IMR-90 (cell line): ENCODE measurements around the gene ADCK1. TPM values are rescaled to one million over a fixed set of nuclear protein-coding genes. Genes with fewer than 3 reads are reported as not detected.

Source experiments
- ATAC-seq: fragments of 200-7000 bp; cut with Tn5 transposase; 2 replicates; pipeline ENCODE4 v1.9.1; 2020; ENCODE audit warnings: low read depth, mild to moderate bottlenecking, moderate library complexity
- BruUV-seq: library from RNA; stranded (reverse); fragments of 400-500 nt; replicated peaks from 2 replicates; lab custom pipeline; 2021; lab: Mats Ljungman, UMichigan
- CTCF ChIA-PET: fragments of 300-600 bp; formaldehyde crosslinking; extraction: SDS; loops from one replicate; lab custom pipeline; 2021; ENCODE audit warnings: antibody characterized with exemption; lab: Yijun Ruan, JAX
- POLR2A ChIA-PET: fragments of 300-600 bp; sonication (Branson Sonifier 250); formaldehyde crosslinking; loops from one replicate; lab custom pipeline; 2022; ENCODE audit warnings: antibody characterized with exemption; ENCODE audit not compliant: unreplicated experiment; lab: Charles Lee
- DNase-seq: peaks from one replicate; pipeline ENCODE4 v3.0.0; 2013
- H2AFZ ChIP-seq: replicated peaks from 2 replicates; pipeline ENCODE3; 2013; ENCODE audit warnings: low read length, mild to moderate bottlenecking; ENCODE audit not compliant: poor library complexity
- H2AK5ac ChIP-seq: 2 replicates; pipeline ENCODE4 v1.6.1; 2013; ENCODE audit warnings: low read depth, low read length, inconsistent platforms
- H2AK9ac ChIP-seq: replicated peaks from 2 replicates; pipeline ENCODE3; 2013; ENCODE audit warnings: mild to moderate bottlenecking, low read depth, low read length, moderate library complexity; ENCODE audit not compliant: poor library complexity
- H2BK120ac ChIP-seq: 2 replicates; pipeline ENCODE4 v1.6.1; 2013; ENCODE audit warnings: low read depth, low read length, inconsistent platforms
- H2BK15ac ChIP-seq: 3 replicates; pipeline ENCODE4 v1.6.1; 2013; ENCODE audit warnings: low read depth, low read length, inconsistent platforms
- H2BK20ac ChIP-seq: 2 replicates; pipeline ENCODE4 v1.6.1; 2013; ENCODE audit warnings: low read depth, mild to moderate bottlenecking, inconsistent platforms, low read length, moderate library complexity
- H2BK5ac ChIP-seq: 2 replicates; pipeline ENCODE4 v1.6.1; 2013; ENCODE audit warnings: mild to moderate bottlenecking, low read depth, low read length, inconsistent platforms; ENCODE audit not compliant: poor library complexity, severe bottlenecking
- H3K14ac ChIP-seq: replicated peaks from 2 replicates; pipeline ENCODE4 v1.6.1; 2013; ENCODE audit warnings: low read depth, low read length, inconsistent platforms
- H3K18ac ChIP-seq: 2 replicates; pipeline ENCODE4 v1.6.1; 2013; ENCODE audit warnings: low read depth, low read length, control low read depth
- H3K23ac ChIP-seq: 2 replicates; pipeline ENCODE4 v1.6.1; 2013; ENCODE audit warnings: low read depth, low read length, inconsistent platforms
- H3K27ac ChIP-seq: 2 replicates; pipeline ENCODE4 v1.5.1; 2013; ENCODE audit warnings: mild to moderate bottlenecking, control low read depth, low read length; ENCODE audit not compliant: insufficient read depth
- H3K27me3 ChIP-seq: 2 replicates; pipeline ENCODE4 v1.6.1; 2013; ENCODE audit warnings: low read length; ENCODE audit not compliant: control insufficient read depth, insufficient read depth
- H3K36me3 ChIP-seq: 2 replicates; pipeline ENCODE4 v1.6.1; 2013; ENCODE audit warnings: low read length, mixed read lengths; ENCODE audit not compliant: control insufficient read depth, insufficient read depth
- H3K4ac ChIP-seq: 2 replicates; pipeline ENCODE4 v1.6.1; 2013; ENCODE audit warnings: low read depth, low read length, inconsistent platforms
- H3K4me1 ChIP-seq: 2 replicates; pipeline ENCODE4 v1.6.1; 2013; ENCODE audit warnings: low read length, mixed read lengths; ENCODE audit not compliant: control insufficient read depth, insufficient read depth
- H3K4me2 ChIP-seq: 2 replicates; pipeline ENCODE4 v1.6.1; 2013; ENCODE audit warnings: low read depth, mild to moderate bottlenecking, control low read depth, low read length, moderate library complexity
- H3K4me3 ChIP-seq: 2 replicates; pipeline ENCODE4 v1.5.1; 2013; ENCODE audit warnings: low read depth, mild to moderate bottlenecking, control low read depth, low read length, moderate library complexity; ENCODE audit not compliant: insufficient read depth
- H3K56ac ChIP-seq: 2 replicates; pipeline ENCODE4 v1.6.1; 2013; ENCODE audit warnings: low read length, inconsistent platforms; ENCODE audit not compliant: insufficient read depth; ENCODE audit errors: extremely low read depth
- H3K79me1 ChIP-seq, 2 experiments: 2 replicates each; pipeline ENCODE4 v1.6.1; 2013; ENCODE audit warnings: low read length in 2 of 2, inconsistent platforms in 1 of 2, low read depth in 1 of 2
- H3K9ac ChIP-seq: 2 replicates; pipeline ENCODE4 v1.6.1; 2013; ENCODE audit warnings: low read depth, low read length, control low read depth
- H3K9me1 ChIP-seq: 2 replicates; pipeline ENCODE4 v1.6.1; 2013; ENCODE audit warnings: low read length, inconsistent platforms; ENCODE audit not compliant: insufficient read depth
- H3K9me3 ChIP-seq: 2 replicates; pipeline ENCODE4 v1.6.1; 2013; ENCODE audit warnings: low read length; ENCODE audit not compliant: control insufficient read depth, insufficient read depth
- H4K20me1 ChIP-seq: 2 replicates; pipeline ENCODE4 v1.6.1; 2013; ENCODE audit warnings: low read length, inconsistent platforms; ENCODE audit not compliant: insufficient read depth
- H4K5ac ChIP-seq: 2 replicates; pipeline ENCODE4 v1.6.1; 2013; ENCODE audit warnings: mild to moderate bottlenecking, low read depth, low read length, control low read depth
- H4K8ac ChIP-seq, 2 experiments: 2 replicates each; pipeline ENCODE4 v1.6.1; 2013; ENCODE audit warnings: low read depth in 2 of 2, low read length in 2 of 2, control low read depth in 1 of 2, inconsistent platforms in 1 of 2
- H4K91ac ChIP-seq: 2 replicates; pipeline ENCODE4 v1.6.1; 2013; ENCODE audit warnings: low read depth, low read length, inconsistent platforms; ENCODE audit not compliant: insufficient read depth
- BHLHE40 ChIP-seq: fragments of 150-350 bp; IDR thresholded peaks from 2 replicates; pipeline ENCODE4 v1.6.1; 2016; ENCODE audit warnings: mild to moderate bottlenecking, low read depth, low read length
- CEBPB ChIP-seq: IDR thresholded peaks from 2 replicates; pipeline ENCODE4 v1.6.1; 2012; ENCODE audit warnings: low read depth, low read length, improper control_type of control experiment
- FOS ChIP-seq: fragments of 150-350 bp; IDR thresholded peaks from 2 replicates; pipeline ENCODE4 v1.6.1; 2016; ENCODE audit warnings: low read depth, low read length
- MAFK ChIP-seq: IDR thresholded peaks from 2 replicates; pipeline ENCODE4 v1.6.1; 2012; ENCODE audit warnings: low read depth, low read length, improper control_type of control experiment
- MAZ ChIP-seq: IDR thresholded peaks from 2 replicates; pipeline ENCODE4 v1.6.1; 2012; ENCODE audit warnings: low read depth, mild to moderate bottlenecking, low read length, improper control_type of control experiment, moderate library complexity, borderline replicate concordance
- NFE2L2 ChIP-seq: fragments of 150-350 bp; IDR thresholded peaks from 2 replicates; pipeline ENCODE4 v1.6.1; 2016; ENCODE audit warnings: low read depth, mild to moderate bottlenecking, low read length
- RAD21 ChIP-seq: IDR thresholded peaks from 2 replicates; pipeline ENCODE4 v1.6.1; 2012; ENCODE audit warnings: low read length, improper control_type of control experiment
- RCOR1 ChIP-seq: IDR thresholded peaks from 2 replicates; pipeline ENCODE4 v1.6.1; 2012; ENCODE audit warnings: mild to moderate bottlenecking, low read length, improper control_type of control experiment; ENCODE audit not compliant: insufficient replicate concordance
- RFX5 ChIP-seq: IDR thresholded peaks from 2 replicates; pipeline ENCODE4 v1.8.0; 2012; ENCODE audit warnings: low read depth, mild to moderate bottlenecking, low read length, moderate library complexity
- dilution Hi-C: fragments of 300-500 bp; cut with HindIII; formaldehyde crosslinking; loops from one replicate; pipeline ENCODE4 v1.14.3; 2018; ENCODE audit warnings: low sequenced_read_pairs; ENCODE audit not compliant: unreplicated experiment
- in situ Hi-C: fragments of 300-500 bp; cut with MboI; formaldehyde crosslinking; loops from 3 replicates; pipeline ENCODE4 v1.14.3; 2019; ENCODE audit warnings: low sequenced_read_pairs, inconsistent platforms, mixed read lengths
- intact Hi-C: fragments of 100-400 bp; cut with micrococcal nuclease; formaldehyde crosslinking; loops from 2 replicates; pipeline ENCODE4 v1.10.0; 2022
- polyA plus RNA-seq, 3 experiments: library from polyadenylated mRNA; depleted of rRNA; stranded (reverse); fragments of >200 nt; gene quantifications; 2 replicates each; pipeline ENCODE4 v1.2.3, GENCODE V29; 2012; ENCODE audit warnings: low replicate concordance in 1 of 3
- total RNA-seq: library from RNA; depleted of rRNA; stranded (reverse); fragments of >200 nt; gene quantifications from 2 replicates; pipeline ENCODE4 v1.2.3, GENCODE V29; 2012
- TF ChIP-seq, protein P1 (sequence below): fragments of 150-350 bp; IDR thresholded peaks from 2 replicates; pipeline ENCODE4 v1.6.1; 2016; ENCODE audit warnings: low read depth, mild to moderate bottlenecking, low read length, moderate library complexity, borderline replicate concordance
- TF ChIP-seq, protein P2 (sequence below): fragments of 150-350 bp; IDR thresholded peaks from 2 replicates; pipeline ENCODE4 v1.6.1; 2017; ENCODE audit warnings: mild to moderate bottlenecking, antibody characterized with exemption, low read length, low read depth
- TF ChIP-seq, protein P3 (sequence below): conservative IDR thresholded peaks from 2 replicates; pipeline ENCODE4 v1.5.1; 2012; ENCODE audit warnings: mild to moderate bottlenecking, low read depth, low read length, improper control_type of control experiment

The ADCK1 gene
- total and polyA plus RNA-seq, 2 of the 4 experiments (the other 2 are of a cell fraction): 1.6 to 4.6 TPM

DNA sequence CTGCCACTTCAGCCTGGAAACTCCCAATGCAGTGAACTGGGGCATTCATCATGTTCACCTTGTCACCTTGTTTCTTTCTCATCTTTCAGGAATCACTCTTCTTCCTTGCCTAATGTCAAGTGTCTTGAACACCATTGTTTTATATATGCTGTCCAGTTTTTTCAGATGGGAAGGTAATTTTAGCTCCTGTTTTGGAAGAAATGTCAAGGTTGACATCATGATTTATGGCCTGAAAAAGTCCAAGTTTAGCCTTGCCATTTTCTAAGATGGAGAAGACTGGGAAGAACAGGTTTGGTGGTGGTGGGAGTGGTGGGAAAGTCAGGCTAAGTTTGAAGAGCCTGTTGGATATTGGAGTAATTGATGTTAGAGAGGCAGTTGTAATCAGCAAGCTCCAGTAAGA is 54.0 kb downstream of the ADCK1 start:
- Histone ChIP-seq H2AK9ac (no peak overlapping the region), H3K9me3 (no peaks in the 10 kb centered on the region), H4K91ac (no peak overlapping the region), H2BK5ac (no peak overlapping the region), H3K4me3 (no peak overlapping the region), H3K4me2 (no peak overlapping the region), H2BK15ac (no peak overlapping the region), H2AK5ac (no peak overlapping the region), H3K9me1 (no peaks in the 10 kb centered on the region), H2BK120ac (no peak overlapping the region), H3K27me3 (no peaks in the 10 kb centered on the region), H4K20me1 (no peaks in the 10 kb centered on the region), H3K4me1 (no peaks in the 10 kb centered on the region), H4K8ac (no peak overlapping the region), H3K9ac (no peak overlapping the region), H3K23ac (no peak overlapping the region), H3K27ac (no peak overlapping the region), H4K5ac (no peak overlapping the region), H3K4ac (no peak overlapping the region), H3K56ac (no peak overlapping the region), H3K36me3 (no peaks in the 10 kb centered on the region), H3K18ac (no peak overlapping the region), H3K79me1 (no peaks in the 10 kb centered on the region), H3K14ac (no peak overlapping the region), H2BK20ac (no peak overlapping the region), H2AFZ (no peak overlapping the region)
- DNase-seq (no peak), ATAC-seq (no peak)
- TF ChIP-seq FOS (no peak), RAD21 (no peak), BHLHE40 (no peak), MAFK (no peak), RFX5 (no peak), MAZ (no peak), RCOR1 (no peak), NFE2L2 (no peak), CEBPB (no peak)
- TF ChIP-seq, protein P1, sequence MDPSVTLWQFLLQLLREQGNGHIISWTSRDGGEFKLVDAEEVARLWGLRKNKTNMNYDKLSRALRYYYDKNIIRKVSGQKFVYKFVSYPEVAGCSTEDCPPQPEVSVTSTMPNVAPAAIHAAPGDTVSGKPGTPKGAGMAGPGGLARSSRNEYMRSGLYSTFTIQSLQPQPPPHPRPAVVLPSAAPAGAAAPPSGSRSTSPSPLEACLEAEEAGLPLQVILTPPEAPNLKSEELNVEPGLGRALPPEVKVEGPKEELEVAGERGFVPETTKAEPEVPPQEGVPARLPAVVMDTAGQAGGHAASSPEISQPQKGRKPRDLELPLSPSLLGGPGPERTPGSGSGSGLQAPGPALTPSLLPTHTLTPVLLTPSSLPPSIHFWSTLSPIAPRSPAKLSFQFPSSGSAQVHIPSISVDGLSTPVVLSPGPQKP: no peak
- TF ChIP-seq, protein P2, sequence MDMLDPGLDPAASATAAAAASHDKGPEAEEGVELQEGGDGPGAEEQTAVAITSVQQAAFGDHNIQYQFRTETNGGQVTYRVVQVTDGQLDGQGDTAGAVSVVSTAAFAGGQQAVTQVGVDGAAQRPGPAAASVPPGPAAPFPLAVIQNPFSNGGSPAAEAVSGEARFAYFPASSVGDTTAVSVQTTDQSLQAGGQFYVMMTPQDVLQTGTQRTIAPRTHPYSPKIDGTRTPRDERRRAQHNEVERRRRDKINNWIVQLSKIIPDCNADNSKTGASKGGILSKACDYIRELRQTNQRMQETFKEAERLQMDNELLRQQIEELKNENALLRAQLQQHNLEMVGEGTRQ: no peak
- TF ChIP-seq, protein P3, sequence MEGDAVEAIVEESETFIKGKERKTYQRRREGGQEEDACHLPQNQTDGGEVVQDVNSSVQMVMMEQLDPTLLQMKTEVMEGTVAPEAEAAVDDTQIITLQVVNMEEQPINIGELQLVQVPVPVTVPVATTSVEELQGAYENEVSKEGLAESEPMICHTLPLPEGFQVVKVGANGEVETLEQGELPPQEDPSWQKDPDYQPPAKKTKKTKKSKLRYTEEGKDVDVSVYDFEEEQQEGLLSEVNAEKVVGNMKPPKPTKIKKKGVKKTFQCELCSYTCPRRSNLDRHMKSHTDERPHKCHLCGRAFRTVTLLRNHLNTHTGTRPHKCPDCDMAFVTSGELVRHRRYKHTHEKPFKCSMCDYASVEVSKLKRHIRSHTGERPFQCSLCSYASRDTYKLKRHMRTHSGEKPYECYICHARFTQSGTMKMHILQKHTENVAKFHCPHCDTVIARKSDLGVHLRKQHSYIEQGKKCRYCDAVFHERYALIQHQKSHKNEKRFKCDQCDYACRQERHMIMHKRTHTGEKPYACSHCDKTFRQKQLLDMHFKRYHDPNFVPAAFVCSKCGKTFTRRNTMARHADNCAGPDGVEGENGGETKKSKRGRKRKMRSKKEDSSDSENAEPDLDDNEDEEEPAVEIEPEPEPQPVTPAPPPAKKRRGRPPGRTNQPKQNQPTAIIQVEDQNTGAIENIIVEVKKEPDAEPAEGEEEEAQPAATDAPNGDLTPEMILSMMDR: no peak
- BruUV-seq: no TSS peak
- ChIA-PET POLR2A (no interaction called here), CTCF (no interaction called here)
- in situ Hi-C loops: loop anchor here (25.0 kb wide), 2 partner anchors 733 to 983 kb away; no protein-coding TSS in a partner anchor
- dilution Hi-C loops: no loop called here
- intact Hi-C loops: no loop called here
